Gastroesophageal sphincter (tissue), 4 donors: ENCODE measurements around the gene TUSC2. TPM values are rescaled to one million over a fixed set of nuclear protein-coding genes. Genes with fewer than 3 reads are reported as not detected.
A peak's percentile ranks its signal among the peaks of the same experiment; 100 is the strongest.

Experiments used
- ATAC-seq: fragments of 150-250 bp; one replicate; pipeline ENCODE4 v1.9.1; 2016; ENCODE audit warnings: mild to moderate bottlenecking, moderate library complexity
- H3K27ac ChIP-seq, 4 donors: fragments of 200-600 bp; sonication (generic) in 3 of 4; 1 replicate in 3 of 4; 2 replicates in 1 of 4; pipeline ENCODE4 v1.5.1; 2016 to 2019
- H3K27me3 ChIP-seq: fragments of 200-600 bp; sonication (generic); one replicate; pipeline ENCODE4 v1.5.1; 2019
- H3K36me3 ChIP-seq, 2 donors: fragments of 200-600 bp; sonication (generic); one replicate each; pipeline ENCODE4 v1.5.1; 2019; ENCODE audit warnings: control low read depth in 1 of 2
- H3K4me1 ChIP-seq, 3 donors: fragments of 200-600 bp; sonication (generic); 1 replicate in 2 of 3; 2 replicates in 1 of 3; pipeline ENCODE4 v1.5.1; 2016 to 2019; ENCODE audit warnings: control low read depth in 2 of 3
- H3K4me3 ChIP-seq, 2 donors: fragments of 200-600 bp; sonication (generic); one replicate each; pipeline ENCODE4 v1.5.1; 2019; ENCODE audit warnings: mild to moderate bottlenecking in 1 of 2, moderate library complexity in 1 of 2
- H3K9me3 ChIP-seq, 3 donors: fragments of 200-600 bp; sonication (generic); one replicate each; pipeline ENCODE4 v1.5.1; 2017 to 2019; ENCODE audit warnings: control low read depth in 2 of 3
- EP300 ChIP-seq: sonication (generic); formaldehyde crosslinking; IDR thresholded peaks from one replicate; pipeline ENCODE4 v1.6.1; 2017; ENCODE audit warnings: antibody characterized with exemption, mild to moderate bottlenecking
- POLR2A ChIP-seq, 2 donors: fragments of 450-650 bp; IDR thresholded peaks; one replicate each; pipeline ENCODE4 v1.6.1; 2017; ENCODE audit warnings: antibody characterized with exemption in 2 of 2, mild to moderate bottlenecking in 2 of 2, moderate library complexity in 1 of 2
- POLR2AphosphoS5 ChIP-seq: sonication (generic); formaldehyde crosslinking; IDR thresholded peaks from one replicate; pipeline ENCODE4 v1.6.1; 2017; ENCODE audit warnings: antibody characterized with exemption
- WGBS, 2 donors: methylation state at CpG; one replicate each; pipeline ENCODE4 v1.1.5; 2018; ENCODE audit warnings: low coverage in 1 of 2; 5-methylcytosine and 5-hydroxymethylcytosine counted together
- total RNA-seq, 4 donors: library from RNA; depleted of rRNA; stranded (reverse); fragments of >200 nt; gene quantifications; one replicate each; pipeline ENCODE4 v1.1.0, GENCODE V29; 2016
- TF ChIP-seq, protein P1 (sequence below), 4 experiments: fragments of 200-600 bp in 2 of 4; fragments of 450-650 bp in 2 of 4; sonication (generic) in 1 of 4; IDR thresholded peaks; one replicate each; pipeline ENCODE4 v1.5.1; 2017 to 2019; ENCODE audit warnings: antibody characterized with exemption in 4 of 4, mild to moderate bottlenecking in 2 of 4, moderate library complexity in 2 of 4

The TUSC2 gene
- total RNA-seq, 4 donors from 2014 or later = 23.8 to 36.2 (median 31.3) TPM

DNA sequence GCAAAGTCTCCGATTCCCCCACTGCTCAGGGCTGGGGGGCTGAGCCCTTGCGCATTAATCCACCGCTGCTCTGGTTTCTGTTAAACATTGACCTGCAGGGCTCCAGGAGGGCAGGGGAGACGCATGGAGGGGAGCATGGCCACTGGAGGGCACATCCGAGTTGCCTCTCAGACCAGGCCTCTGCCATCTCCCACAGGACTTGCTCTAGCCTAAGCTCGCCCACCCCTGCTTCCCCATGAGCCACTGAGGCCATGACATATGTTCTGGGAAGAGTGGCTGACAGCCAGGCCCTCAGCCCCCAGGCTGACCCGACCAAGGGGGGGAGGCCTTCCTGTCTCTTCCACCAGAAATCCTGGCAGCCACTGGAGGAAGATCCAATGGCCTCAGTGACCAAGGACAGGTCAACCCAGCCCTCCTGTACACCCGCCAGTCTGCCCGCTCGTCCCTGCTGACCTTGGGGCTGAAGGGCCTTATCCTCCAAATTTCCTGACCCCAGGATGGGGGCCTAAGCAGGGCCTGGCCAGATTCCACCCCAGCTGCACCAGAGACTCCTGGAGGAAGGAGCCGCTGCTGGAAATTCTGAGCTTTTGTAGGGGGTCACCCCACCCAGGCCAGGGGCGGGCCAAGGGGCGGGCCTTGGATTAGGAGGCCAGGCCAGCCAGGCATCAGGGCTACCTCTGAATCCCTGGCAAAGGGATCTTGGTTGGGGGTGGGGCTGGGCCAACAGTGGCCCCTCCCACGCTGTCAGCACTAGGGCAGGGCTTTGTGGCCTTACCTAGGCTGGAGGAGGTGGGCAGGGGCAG is 24.8 kb downstream of the TUSC2 start, which contains the start of gene HYAL1:
Gene HYAL1, minus strand, starts transcription at position 562 of the 803 bp plus-strand sequence. CDS start 618 bp downstream, outside the sequence.
- WGBS, 2 donors = 33% methylated on average over 2 of the region's 14 CpGs; no CpG with 5 or more reads in 1 of the 2 donors
- Histone ChIP-seq H3K36me3 (no peaks in the 10 kb centered on the region), H3K9me3 (no peaks in the 10 kb centered on the region), H3K27ac (peak within 1 kb of the TSS in 3 of 4 donors; percentile 69 to 92 (median 82)), H3K4me1 (peaks cover 0 to 45% (median 24%) of the 10 kb centered on the region in 3 donors), H3K4me3 (peak within 1 kb of the TSS in 1 of 2 donors; percentile 36), H3K27me3 (no peaks in the 10 kb centered on the region)
- peak; percentile 20 for ATAC-seq
- TF ChIP-seq, protein P1, sequence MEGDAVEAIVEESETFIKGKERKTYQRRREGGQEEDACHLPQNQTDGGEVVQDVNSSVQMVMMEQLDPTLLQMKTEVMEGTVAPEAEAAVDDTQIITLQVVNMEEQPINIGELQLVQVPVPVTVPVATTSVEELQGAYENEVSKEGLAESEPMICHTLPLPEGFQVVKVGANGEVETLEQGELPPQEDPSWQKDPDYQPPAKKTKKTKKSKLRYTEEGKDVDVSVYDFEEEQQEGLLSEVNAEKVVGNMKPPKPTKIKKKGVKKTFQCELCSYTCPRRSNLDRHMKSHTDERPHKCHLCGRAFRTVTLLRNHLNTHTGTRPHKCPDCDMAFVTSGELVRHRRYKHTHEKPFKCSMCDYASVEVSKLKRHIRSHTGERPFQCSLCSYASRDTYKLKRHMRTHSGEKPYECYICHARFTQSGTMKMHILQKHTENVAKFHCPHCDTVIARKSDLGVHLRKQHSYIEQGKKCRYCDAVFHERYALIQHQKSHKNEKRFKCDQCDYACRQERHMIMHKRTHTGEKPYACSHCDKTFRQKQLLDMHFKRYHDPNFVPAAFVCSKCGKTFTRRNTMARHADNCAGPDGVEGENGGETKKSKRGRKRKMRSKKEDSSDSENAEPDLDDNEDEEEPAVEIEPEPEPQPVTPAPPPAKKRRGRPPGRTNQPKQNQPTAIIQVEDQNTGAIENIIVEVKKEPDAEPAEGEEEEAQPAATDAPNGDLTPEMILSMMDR (IDR thresholded peaks at IDR 0.05) = peak in 1 of 4 experiments; percentile 30
- TF ChIP-seq EP300 (no peak), POLR2AphosphoS5 (no peak)

DNA sequence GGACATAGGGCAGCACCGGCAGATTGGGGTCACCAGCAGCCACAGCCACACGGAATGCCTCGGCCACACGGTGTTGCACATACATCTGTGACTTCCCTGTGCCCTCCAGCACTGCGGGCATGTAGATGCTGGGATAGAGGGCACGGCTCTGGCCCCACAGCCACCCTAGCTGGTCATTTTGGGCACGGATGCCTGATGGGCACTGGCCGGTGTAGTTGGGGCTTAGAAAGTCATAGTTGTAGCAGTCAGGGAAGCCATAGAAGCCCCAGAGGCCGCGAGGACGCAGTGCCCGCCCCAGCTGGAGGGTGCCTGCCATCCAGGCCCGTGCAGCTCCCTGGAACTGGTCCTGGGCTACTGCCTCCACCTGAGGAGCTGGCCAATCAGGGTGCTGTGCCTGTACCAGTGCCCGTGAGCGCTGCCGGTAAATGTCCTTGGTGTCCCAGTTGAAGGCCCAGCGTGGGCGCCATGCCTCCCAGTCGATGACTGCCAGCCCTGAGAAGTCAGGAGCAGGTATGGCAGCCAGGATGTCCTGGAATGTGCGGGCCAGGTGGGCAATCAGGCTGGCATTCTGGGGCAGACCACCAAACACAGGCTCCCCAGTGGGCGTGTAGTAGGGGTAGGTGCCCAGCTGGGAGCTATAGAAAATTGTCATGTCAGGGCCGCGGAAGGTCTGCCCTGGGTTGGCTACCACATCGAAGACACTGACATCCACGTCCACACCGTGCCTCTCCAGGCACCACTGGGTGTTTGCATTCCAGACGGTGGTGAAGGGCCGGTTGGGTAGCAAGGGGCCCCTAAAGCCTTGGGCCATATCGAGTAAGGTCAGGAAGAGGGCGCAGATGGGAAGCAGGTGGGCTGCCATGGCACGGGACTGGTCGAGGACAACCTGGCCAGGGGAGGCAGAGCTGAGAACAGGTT is 25.7 kb downstream of the TUSC2 start:
- ATAC-seq = no peak
- H3K27ac ChIP-seq = peak overlapping the region in 3 of 4 donors; percentile 69 to 92 (median 82)
- H3K9me3 ChIP-seq = no peaks in the 10 kb centered on the region
- peaks cover 0 to 54% (median 26%) of the 10 kb centered on the region in 3 donors for H3K4me1 ChIP-seq
- H3K4me3 ChIP-seq = peak overlapping the region in 1 of 2 donors; percentile 36
- 91% methylated on average over 6 of the region's 32 CpGs; no CpG with 5 or more reads in 1 of the 2 donors for WGBS, 2 donors
- no peak for TF ChIP-seq POLR2A (IDR thresholded peaks at IDR 0.05)
- no peak for TF ChIP-seq POLR2AphosphoS5
- TF ChIP-seq, protein P1 (IDR thresholded peaks at IDR 0.05) = no peak
- no peak for TF ChIP-seq EP300
- H3K27me3 ChIP-seq = no peaks in the 10 kb centered on the region
- peaks cover 0 to 2% of the 10 kb centered on the region in 2 donors for H3K36me3 ChIP-seq

DNA sequence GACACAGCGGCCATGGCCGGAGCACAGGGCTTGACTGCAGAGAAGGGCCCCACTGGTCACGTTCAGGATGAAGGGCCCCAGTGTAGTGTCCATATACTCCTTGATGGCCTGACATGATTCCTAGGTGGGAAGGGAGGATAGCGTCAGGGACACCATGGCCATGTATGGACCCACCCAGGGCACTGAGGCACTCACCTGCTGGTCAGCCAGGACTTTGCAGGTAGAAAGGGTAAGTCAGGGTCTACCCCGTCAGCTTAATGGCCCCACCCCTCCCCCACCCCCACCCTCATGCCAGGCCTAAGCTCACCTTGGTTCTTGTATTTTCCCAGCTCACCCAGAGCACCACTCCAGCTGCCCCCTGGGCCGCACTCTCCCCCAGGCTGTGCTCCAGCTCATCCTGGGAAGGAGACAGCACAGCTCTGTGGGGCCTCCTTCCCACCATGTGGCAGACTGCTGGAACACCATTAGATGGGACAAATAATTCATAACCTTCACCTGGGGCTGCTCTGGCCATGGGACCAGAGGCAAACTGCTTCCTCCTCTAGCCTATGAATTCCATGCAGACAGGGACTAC is 27.3 kb downstream of the TUSC2 start:
- Histone ChIP-seq H3K4me3 (peak overlapping the region in 1 of 2 donors; percentile 68), H3K36me3 (peaks cover 0 to 12% of the 10 kb centered on the region in 2 donors), H3K27ac (peak overlapping the region; percentile 64 to 92 (median 90)), H3K4me1 (peaks cover 0 to 56% (median 26%) of the 10 kb centered on the region in 3 donors), H3K9me3 (no peaks in the 10 kb centered on the region), H3K27me3 (no peaks in the 10 kb centered on the region)
- TF ChIP-seq, protein P1 (IDR thresholded peaks at IDR 0.05) = no peak
- TF ChIP-seq EP300 (no peak), POLR2A (IDR thresholded peaks at IDR 0.05) (no peak), POLR2AphosphoS5 (no peak)
- no peak for ATAC-seq
- WGBS, 2 donors = no CpG with 5 or more reads among the region's 6 CpGs

DNA sequence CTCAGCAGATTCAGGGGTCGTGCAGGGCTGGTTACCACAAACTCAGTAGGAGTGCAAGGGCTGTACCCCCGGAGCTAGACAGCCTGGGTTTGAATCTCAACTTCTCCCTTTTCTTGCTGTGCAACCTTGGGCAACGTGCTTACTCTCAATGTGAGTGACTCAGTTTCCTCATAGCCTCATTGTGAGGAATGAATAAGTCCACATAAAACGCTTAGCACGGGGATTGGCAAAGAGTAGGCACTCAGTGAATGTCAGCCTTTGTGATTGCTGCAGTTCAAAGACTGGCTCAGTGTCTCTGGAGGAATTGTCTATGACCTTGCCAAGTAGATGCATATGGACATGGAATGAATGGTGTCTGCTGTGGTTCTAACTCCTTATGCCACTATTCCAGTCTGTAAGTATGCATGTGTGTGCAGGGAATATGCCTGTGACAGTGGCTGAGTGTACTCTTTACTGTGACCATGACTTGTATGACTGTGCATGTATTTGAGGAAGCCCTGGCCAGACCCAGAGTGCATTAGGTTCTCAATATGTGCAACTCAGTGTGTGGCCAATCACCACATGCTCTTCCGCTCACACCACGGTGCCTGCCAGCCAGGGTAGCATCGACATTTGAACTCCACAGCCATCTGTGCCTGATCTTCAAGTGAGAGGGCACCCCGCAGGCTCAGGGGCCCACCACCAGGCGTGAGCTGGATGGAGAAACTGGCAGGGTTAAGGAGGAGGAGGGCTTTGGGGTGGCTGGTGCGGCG is 27.9 kb downstream of the TUSC2 start:
- H3K27ac ChIP-seq = peak overlapping the region; percentile 64 to 92 (median 90)
- no peaks in the 10 kb centered on the region for H3K9me3 ChIP-seq
- ATAC-seq = no peak
- 26 to 27% methylated on average over 5 of the region's 12 CpGs for WGBS, 2 donors
- H3K36me3 ChIP-seq = peaks cover 0 to 12% of the 10 kb centered on the region in 2 donors
- H3K27me3 ChIP-seq = no peaks in the 10 kb centered on the region
- H3K4me1 ChIP-seq = peaks cover 0 to 56% (median 26%) of the 10 kb centered on the region in 3 donors
- no peak for TF ChIP-seq POLR2AphosphoS5
- no peak for TF ChIP-seq POLR2A (IDR thresholded peaks at IDR 0.05)
- no peak for TF ChIP-seq EP300
- TF ChIP-seq, protein P1 (IDR thresholded peaks at IDR 0.05) = no peak
- peak overlapping the region; percentile 29 to 68 for H3K4me3 ChIP-seq
